Measurements from ENCODE around the gene TNKS1BP1.

DNA sequence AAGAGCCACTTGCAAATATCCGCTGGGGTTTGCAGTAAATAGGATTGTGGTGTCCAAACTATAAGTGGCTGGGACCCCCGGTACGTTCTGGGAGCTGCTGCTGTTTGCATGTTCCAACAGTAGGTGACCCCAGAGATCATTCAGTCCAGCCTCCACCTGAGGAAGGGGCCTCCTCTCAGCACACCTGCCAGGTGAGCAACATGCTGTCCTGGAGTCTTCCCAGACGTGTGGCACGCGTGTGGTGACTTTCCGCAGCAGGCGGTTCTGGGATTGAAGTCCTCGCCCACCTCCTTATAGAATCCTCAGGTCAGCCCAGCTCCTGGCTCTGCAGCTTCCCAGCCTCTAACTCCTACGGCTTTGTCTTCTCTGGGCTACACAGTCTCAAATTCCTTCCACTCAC, 20.1 kb upstream of the TNKS1BP1 start:
- TF ChIP-seq, protein P1, sequence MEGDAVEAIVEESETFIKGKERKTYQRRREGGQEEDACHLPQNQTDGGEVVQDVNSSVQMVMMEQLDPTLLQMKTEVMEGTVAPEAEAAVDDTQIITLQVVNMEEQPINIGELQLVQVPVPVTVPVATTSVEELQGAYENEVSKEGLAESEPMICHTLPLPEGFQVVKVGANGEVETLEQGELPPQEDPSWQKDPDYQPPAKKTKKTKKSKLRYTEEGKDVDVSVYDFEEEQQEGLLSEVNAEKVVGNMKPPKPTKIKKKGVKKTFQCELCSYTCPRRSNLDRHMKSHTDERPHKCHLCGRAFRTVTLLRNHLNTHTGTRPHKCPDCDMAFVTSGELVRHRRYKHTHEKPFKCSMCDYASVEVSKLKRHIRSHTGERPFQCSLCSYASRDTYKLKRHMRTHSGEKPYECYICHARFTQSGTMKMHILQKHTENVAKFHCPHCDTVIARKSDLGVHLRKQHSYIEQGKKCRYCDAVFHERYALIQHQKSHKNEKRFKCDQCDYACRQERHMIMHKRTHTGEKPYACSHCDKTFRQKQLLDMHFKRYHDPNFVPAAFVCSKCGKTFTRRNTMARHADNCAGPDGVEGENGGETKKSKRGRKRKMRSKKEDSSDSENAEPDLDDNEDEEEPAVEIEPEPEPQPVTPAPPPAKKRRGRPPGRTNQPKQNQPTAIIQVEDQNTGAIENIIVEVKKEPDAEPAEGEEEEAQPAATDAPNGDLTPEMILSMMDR (IDR thresholded peaks at IDR 0.05; ENCODE audit: low read depth, low read length, poor library complexity, severe bottlenecking) = no peak
- TF ChIP-seq EZH2phosphoT487 (IDR thresholded peaks at IDR 0.05; ENCODE audit: borderline replicate concordance, low read length) = no peak
